Dedifferentiated amniotic fluid mesenchymal stem cell (primary cell): Measurements from ENCODE around the gene BMP6.
A peak's percentile ranks its signal among the peaks of the same experiment; 100 is the strongest.

ENCODE experiments used
- DNase-seq: peaks from one replicate; pipeline ENCODE4 v3.0.0-alpha.2; 2016; ENCODE audit errors: extremely low spot score

Gene BMP6

DNA sequence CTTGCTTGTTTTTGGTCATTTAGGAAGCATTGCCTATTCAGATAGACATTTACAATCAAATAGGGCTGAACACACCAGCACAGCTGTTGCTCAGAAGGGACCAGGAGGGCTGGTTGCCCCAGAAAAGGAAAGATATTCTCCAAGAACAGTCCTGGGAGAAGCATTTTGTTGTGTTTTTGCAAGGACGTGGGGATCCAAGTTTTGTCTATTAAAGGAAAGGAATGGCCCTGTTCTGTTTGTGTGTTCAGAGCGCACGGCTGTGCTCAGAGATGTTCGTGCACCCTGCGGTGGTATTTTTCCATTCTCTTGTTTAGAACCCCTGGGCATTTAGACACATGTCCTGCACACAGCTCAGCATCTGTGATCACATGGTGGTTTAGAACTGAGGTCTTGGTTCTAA lies 102.2 kb downstream of the BMP6 start:
- DNase-seq = no peak

- no peak for DNase-seq
Observed at GRCh38 chr6:7832904-7833750, 107.2 kb downstream of the BMP6 start.

GRCh38 chr6:7833751-7834070 lies 107.8 kb downstream of the BMP6 start:
- no peak for DNase-seq

- no peak for DNase-seq
Observed at GRCh38 chr6:7836371-7837026, 110.6 kb downstream of the BMP6 start.

DNA sequence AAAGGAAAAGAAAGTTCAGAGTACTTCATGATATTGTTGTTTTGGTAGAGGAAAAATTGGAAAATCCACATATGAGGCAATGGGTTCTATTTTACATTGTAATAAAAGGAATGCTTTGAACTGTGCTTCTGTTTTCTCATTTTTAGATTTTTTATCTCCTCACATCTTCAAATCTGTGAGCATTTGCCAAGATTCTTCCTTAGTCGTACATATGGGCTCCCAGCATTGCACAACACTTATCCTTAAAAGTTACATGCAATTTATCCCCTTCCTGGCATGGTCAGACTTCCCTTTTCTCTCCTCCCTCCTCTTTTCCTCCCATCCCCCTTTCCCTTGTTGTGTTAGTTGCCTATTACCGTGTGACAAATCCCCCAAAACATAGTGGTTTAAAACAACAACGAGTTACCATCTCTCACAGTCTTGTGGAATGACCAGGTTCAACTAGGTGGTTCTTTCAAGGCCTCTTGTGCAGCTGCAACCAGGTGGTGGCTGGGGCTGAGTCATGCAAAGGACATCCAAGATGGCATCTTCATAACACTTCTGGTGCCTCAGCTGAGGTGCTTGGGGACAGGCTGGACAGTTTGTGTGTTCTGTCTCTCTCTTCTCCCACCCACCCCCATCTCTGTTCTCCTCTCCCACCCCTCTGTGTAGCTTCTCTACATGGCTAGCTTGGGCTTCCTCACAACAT lies 116.0 kb downstream of the BMP6 start:
- DNase-seq = no peak

GRCh38 chr6:7846966-7847818 lies 121.3 kb downstream of the BMP6 start:
- peak; percentile 19 for DNase-seq

GRCh38 chr6:7848229-7848628 lies 122.3 kb downstream of the BMP6 start:
- no peak for DNase-seq

GRCh38 chr6:7851780-7852179 lies 125.9 kb downstream of the BMP6 start:
- no peak for DNase-seq

DNA sequence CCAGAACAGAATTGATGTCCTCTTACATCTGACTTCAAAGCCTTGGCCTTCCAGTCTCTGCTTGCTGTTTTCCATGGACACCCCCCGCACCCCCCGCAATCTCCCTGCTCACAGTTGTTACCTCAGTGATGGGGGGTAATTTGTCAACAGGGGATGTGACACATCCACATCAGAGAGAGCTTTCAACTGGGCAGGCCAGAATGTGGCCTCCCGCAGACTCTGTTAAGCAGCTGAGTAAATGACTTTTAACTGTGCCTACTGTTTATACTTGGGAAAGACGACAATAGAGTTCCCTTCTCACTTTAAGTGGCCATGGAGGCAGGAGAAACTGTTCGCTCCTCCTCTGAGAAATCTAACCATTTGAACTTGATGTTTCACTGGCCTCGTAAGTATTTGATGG lies 133.7 kb downstream of the BMP6 start:
- no peak for DNase-seq

DNA sequence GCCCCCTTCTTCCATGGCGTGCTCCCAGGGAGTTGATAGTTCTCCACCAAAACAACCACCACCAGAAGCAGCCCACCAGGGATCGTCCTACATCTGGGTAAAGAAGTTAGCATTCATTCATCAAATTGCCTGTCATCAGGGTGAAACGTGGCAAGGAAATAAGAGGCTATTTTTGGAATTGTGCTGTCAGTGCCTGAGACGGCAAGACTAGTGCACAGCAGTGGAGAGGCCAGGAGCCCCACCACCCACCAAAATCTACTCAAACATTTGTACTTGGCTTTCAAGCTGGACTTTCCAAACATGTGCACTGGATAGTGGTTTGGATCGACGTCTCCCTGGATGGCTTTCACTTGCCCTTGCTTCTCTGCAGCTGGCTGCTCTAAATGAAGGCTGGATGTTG lies 139.9 kb downstream of the BMP6 start:
- DNase-seq = no peak

- no peak for DNase-seq
Observed at GRCh38 chr6:7866526-7866925, 140.6 kb downstream of the BMP6 start.

DNA sequence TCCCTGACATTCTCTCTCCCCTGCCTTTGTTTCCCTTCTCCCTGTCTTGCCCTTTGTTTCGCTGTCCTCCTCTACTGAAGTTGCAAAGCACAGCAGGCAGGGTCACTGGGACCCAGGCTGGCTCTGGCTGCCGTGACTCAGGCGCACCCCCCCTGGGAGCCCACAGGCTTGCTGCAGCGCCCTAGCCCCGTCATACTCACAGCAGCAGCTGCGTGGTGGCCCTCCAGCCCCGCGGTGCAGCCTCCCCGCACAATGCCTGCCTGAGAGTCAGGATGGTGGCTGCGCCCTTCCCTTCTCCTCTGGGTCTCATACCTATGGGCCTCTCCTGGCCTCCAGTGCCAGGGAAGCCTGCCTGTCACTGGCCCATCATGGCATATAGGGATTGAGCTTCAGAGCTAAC lies 143.0 kb downstream of the BMP6 start:
- no peak for DNase-seq

DNA sequence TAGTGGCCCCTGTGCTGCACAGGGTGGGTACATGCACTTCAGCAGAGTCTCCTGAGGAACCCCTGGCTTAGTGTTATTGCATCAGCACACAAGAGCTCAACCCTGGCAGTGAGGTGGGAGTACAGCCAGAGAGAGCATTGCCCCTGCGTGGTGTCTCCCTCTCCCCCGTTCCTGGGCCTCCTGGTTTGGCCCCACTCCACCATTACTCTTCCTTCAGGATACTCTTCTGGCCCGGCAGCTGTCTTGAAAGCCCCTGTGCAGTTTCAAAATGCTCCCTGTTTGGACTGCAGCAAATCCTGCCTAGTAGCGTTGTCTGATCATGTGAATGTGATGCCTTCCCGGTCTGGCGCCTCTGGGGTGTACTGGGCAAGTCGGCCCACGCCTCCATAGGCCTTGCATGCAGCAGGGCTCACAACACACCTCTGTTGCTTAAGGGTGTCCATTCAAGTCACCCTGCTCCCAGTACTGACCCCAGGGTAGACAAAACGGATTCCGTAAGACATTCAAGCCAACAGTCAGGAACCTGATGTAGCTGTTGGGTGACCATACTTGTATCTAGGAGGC lies 152.6 kb downstream of the BMP6 start:
- no peak for DNase-seq

DNA sequence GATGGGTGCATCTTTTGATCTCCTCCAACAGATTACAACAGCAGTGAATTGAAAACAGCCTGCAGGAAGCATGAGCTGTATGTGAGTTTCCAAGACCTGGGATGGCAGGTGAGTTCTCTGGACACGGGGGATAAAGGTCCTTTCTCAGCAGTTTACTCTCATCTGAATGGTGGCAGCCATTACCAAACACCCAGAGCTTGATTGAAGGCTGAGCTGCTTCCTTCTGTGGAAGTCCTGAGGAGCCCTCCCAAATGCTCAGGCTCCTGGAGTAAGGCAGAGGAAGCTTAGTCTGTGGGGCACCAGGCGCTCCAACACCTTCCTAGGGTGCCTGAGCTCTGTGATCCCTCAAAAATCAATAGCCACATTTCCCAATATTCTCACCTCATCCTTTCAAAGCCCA lies 153.1 kb downstream of the BMP6 start:
- no peak for DNase-seq

GRCh38 chr6:7879579-7879978 lies 153.7 kb downstream of the BMP6 start:
- DNase-seq = no peak

GRCh38 chr6:7879980-7880717 lies 154.2 kb downstream of the BMP6 start:
- DNase-seq = no peak

DNA sequence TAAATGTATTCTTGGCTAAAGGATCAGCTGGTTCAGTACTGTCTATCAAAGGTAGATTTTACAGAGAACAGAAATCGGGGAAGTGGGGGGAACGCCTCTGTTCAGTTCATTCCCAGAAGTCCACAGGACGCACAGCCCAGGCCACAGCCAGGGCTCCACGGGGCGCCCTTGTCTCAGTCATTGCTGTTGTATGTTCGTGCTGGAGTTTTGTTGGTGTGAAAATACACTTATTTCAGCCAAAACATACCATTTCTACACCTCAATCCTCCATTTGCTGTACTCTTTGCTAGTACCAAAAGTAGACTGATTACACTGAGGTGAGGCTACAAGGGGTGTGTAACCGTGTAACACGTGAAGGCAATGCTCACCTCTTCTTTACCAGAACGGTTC lies 154.8 kb downstream of the BMP6 start:
- no peak for DNase-seq

- DNase-seq = no peak
Observed at GRCh38 chr6:7881765-7882500, 156.0 kb downstream of the BMP6 start.

DNA sequence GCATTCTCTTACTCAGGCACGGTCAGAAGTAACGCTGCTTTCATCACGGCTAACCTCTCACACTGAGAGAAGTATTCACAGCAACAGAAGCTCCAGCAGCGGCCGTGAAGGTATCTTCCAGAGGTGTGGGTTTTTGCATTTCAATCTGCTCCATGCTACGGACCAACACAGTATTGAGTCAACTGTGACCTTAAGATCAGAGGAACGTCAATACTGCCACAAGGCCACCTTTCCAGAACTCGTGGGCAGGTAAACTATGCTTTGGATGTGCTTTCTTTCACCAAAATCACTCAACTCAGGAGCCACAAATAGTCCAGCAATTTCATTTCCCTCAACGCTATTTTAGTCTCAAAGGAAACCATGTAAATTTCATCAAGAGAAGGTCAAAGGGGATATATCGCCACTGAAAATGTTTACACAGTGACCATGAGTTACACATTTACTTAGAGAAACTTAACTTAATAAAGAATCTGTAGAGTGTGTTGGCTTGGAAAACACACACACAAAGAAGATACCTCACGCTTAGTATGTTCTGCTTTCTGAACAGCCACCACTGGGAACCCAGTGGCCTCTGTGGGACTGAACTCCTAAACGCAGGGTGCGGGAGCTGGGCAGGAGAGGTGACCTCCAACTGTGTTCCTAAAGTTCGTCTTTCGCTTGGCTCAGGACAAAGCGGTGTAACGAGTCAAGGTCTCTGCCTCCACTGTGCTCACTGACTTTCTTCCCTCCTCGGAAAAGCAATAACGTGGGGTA lies 156.8 kb downstream of the BMP6 start:
- no peak for DNase-seq

- DNase-seq = no peak
Observed at GRCh38 chr6:7883381-7883780, 157.5 kb downstream of the BMP6 start.
